ENCODE data around the gene HDDC3.

DNA sequence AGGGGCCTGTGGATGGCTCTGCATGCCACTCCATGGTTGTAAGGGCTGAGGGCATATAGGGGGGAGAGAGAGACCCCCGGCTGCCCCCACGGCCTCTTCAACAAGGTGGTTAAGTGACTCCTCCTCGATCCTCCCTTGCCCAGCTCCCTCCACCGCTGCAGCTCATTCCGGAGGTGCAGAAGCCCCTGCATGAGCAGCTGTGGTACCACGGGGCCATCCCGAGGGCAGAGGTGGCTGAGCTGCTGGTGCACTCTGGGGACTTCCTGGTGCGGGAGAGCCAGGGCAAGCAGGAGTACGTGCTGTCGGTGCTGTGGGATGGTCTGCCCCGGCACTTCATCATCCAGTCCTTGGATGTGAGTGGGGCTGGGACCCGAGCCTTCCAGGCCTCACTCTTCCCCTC lies 41.5 kb downstream of the HDDC3 start:
- TF ChIP-seq, protein P1, sequence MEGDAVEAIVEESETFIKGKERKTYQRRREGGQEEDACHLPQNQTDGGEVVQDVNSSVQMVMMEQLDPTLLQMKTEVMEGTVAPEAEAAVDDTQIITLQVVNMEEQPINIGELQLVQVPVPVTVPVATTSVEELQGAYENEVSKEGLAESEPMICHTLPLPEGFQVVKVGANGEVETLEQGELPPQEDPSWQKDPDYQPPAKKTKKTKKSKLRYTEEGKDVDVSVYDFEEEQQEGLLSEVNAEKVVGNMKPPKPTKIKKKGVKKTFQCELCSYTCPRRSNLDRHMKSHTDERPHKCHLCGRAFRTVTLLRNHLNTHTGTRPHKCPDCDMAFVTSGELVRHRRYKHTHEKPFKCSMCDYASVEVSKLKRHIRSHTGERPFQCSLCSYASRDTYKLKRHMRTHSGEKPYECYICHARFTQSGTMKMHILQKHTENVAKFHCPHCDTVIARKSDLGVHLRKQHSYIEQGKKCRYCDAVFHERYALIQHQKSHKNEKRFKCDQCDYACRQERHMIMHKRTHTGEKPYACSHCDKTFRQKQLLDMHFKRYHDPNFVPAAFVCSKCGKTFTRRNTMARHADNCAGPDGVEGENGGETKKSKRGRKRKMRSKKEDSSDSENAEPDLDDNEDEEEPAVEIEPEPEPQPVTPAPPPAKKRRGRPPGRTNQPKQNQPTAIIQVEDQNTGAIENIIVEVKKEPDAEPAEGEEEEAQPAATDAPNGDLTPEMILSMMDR (IDR thresholded peaks at IDR 0.05): no peak
- no peak for TF ChIP-seq POLR2A (IDR thresholded peaks at IDR 0.05)

Measured in testis (tissue), 2 donors.